Suprapubic skin (tissue), 4 donors: ENCODE results near the gene FXYD7. TPM values are rescaled to one million over a fixed set of nuclear protein-coding genes. Genes with fewer than 3 reads are reported as not detected.
"Not testable (repeated sequence)": the region's sequence is repeated elsewhere in the genome, so short reads cannot be mapped to it uniquely, and the experiment has no call there.

Experiments
- DNase-seq, 2 donors: peaks; one replicate each; pipeline ENCODE4 v3.0.0-alpha.2; 2019; ENCODE audit warnings: low spot score in 2 of 2
- H3K27ac ChIP-seq: fragments of 200-600 bp; sonication (generic); one replicate; pipeline ENCODE4 v1.5.1; 2019
- H3K27me3 ChIP-seq: fragments of 200-600 bp; sonication (generic); one replicate; pipeline ENCODE4 v1.5.1; 2019
- H3K36me3 ChIP-seq: fragments of 200-600 bp; sonication (generic); one replicate; pipeline ENCODE4 v1.5.1; 2019
- H3K4me1 ChIP-seq: fragments of 200-600 bp; sonication (generic); one replicate; pipeline ENCODE4 v1.5.1; 2019
- H3K4me3 ChIP-seq: fragments of 200-600 bp; sonication (generic); one replicate; pipeline ENCODE4 v1.5.1; 2019; ENCODE audit warnings: mild to moderate bottlenecking
- H3K9me3 ChIP-seq: fragments of 200-600 bp; sonication (generic); one replicate; pipeline ENCODE4 v1.5.1; 2019
- CTCF ChIP-seq, 2 donors: fragments of 200-600 bp in 1 of 2; fragments of 450-650 bp in 1 of 2; sonication (generic) in 1 of 2; IDR thresholded peaks; one replicate each; pipeline ENCODE4 v1.5.1; 2016 to 2019; ENCODE audit warnings: antibody characterized with exemption in 2 of 2, mild to moderate bottlenecking in 1 of 2, moderate library complexity in 1 of 2
- EP300 ChIP-seq: sonication (generic); formaldehyde crosslinking; IDR thresholded peaks from one replicate; pipeline ENCODE4 v1.6.1; 2017; ENCODE audit warnings: antibody characterized with exemption
- POLR2A ChIP-seq, 2 donors: fragments of 450-650 bp; IDR thresholded peaks; one replicate each; pipeline ENCODE4 v1.6.1; 2017; ENCODE audit warnings: antibody characterized with exemption in 2 of 2, mild to moderate bottlenecking in 2 of 2, moderate library complexity in 2 of 2
- POLR2AphosphoS5 ChIP-seq, 3 donors: sonication (generic); formaldehyde crosslinking; IDR thresholded peaks; one replicate each; pipeline ENCODE4 v1.6.1; 2017; ENCODE audit warnings: antibody characterized with exemption in 3 of 3
- WGBS: methylation state at CpG from one replicate; pipeline ENCODE4 v1.1.5; 2018; 5-methylcytosine and 5-hydroxymethylcytosine counted together
- total RNA-seq, 4 donors: library from RNA; depleted of rRNA; stranded (reverse); fragments of >200 nt; gene quantifications; one replicate each; pipeline ENCODE4 v1.1.0, GENCODE V29; 2016

FXYD7 gene
- total RNA-seq, 4 donors from 2014 or later, result 2.2 TPM; not detected in 3

DNA sequence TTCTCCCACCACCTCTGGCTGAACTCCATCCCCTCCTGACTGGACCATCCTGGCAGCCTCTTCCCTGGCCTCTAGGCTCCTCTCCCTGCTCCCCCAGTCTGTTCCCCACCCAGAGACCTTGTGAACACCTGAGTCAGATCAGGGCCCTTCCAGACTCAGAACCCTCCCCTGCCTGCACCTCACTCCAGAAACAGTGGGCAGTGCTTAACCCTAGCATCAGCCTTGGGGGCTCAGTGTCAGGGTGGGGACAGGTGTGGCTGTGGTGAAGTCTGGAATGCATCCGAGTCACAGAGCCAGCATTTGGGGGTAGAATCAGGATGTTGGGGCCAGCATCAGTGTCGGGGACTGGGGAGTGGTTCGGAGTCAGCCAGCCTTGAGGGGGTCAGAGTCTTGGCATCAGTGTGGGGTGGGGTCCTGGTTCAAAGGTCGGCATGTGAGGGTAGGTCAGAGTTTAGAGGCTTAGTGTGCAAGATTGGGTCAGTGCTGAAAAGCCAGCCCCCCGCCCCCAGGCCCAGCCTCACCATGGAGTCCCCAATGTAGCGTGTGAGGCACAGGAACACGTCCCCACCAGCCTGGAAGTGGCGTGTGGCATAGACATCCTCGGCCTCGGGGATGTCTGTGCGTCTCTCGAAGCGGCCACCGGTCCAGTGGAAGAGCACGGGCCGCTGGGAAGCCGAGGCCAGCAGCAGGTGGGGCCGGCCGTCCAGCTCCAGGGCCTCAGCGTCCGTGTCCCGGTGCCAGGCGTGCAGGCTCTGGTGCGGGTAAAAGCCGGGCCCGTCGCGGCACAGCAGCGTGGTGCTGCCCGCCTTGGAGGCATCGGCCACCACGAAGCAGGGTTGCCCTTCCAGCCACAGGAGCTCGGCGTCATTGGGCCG lies 17.1 kb upstream of the FXYD7 start:
- 60% methylated on average over 1 of the region's 35 CpGs for WGBS
- TF ChIP-seq POLR2A (IDR thresholded peaks at IDR 0.05), result no peak
- no peak for TF ChIP-seq POLR2AphosphoS5 (IDR thresholded peaks at IDR 0.05)
- TF ChIP-seq CTCF (IDR thresholded peaks at IDR 0.05), result no peak
- no peak for TF ChIP-seq EP300
- H3K27ac ChIP-seq, result peak overlapping the region; percentile 95
- peaks cover 85% of the 10 kb centered on the region for H3K4me1 ChIP-seq
- H3K9me3 ChIP-seq, result no peaks in the 10 kb centered on the region
- no peaks in the 10 kb centered on the region for H3K27me3 ChIP-seq
- H3K4me3 ChIP-seq, result peak overlapping the region; percentile 4
- no peak for DNase-seq
- peaks cover 7% of the 10 kb centered on the region for H3K36me3 ChIP-seq

DNA sequence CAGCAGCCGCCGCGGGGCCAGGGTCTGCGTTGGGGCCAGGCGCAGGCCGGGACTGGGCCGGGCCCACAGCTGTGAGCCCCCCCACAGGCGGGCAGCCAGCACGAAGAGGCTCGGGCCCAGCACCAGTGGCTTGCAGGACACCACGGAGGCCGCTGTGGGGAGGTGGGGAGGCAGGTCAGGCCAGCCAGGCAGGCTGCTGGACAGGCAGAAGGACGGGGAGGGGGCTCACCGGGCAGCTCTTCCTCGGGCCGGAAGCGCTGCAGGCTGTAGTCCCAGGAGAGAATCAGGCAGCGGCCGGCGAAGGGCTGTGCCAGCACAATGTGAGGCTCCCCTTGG lies 16.5 kb upstream of the FXYD7 start:
- WGBS, result no CpG with 5 or more reads among the region's 20 CpGs
- no peaks in the 10 kb centered on the region for H3K27me3 ChIP-seq
- H3K9me3 ChIP-seq, result no peaks in the 10 kb centered on the region
- DNase-seq, result no peak
- peak overlapping the region; percentile 95 for H3K27ac ChIP-seq
- peaks cover 83% of the 10 kb centered on the region for H3K4me1 ChIP-seq
- TF ChIP-seq EP300 (no peak), POLR2AphosphoS5 (IDR thresholded peaks at IDR 0.05) (no peak), CTCF (IDR thresholded peaks at IDR 0.05) (no peak), POLR2A (IDR thresholded peaks at IDR 0.05) (no peak)
- H3K36me3 ChIP-seq, result peaks cover 2% of the 10 kb centered on the region
- H3K4me3 ChIP-seq, result peak overlapping the region; percentile 4

DNA sequence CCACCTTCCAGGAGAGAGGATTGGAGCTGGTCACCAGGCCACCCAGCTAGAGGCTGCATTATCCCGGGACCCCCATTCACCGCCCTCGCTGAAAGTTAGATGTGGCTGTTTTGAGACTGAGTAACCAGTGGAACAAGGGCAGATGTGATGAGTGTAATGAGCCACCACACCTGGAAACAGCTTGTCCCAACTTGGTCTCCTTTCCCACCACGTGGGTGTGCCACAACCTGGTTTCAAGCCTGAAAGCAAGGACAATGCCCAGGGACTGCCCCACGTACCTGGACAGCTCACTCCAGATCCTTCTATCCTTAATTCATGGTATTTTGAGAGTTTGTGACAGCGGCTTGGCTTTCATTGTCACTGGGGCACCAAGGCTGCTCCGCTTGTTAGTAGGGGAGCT lies 15.2 kb upstream of the FXYD7 start:
- TF ChIP-seq POLR2A (IDR thresholded peaks at IDR 0.05) (no peak), EP300 (no peak)
- Histone ChIP-seq H3K4me3 (no peak overlapping the region), H3K9me3 (no peaks in the 10 kb centered on the region), H3K27ac (peak overlapping the region; percentile 95), H3K27me3 (no peaks in the 10 kb centered on the region), H3K4me1 (peaks cover 70% of the 10 kb centered on the region), H3K36me3 (no peaks in the 10 kb centered on the region)
- WGBS, result 73% methylated on average over 4 of the region's 7 CpGs
- DNase-seq, result no peak

- Histone ChIP-seq H3K9me3 (no peaks in the 10 kb centered on the region), H3K4me1 (peaks cover 64% of the 10 kb centered on the region), H3K4me3 (no peak overlapping the region), H3K27ac (peak overlapping the region; percentile 95), H3K27me3 (no peaks in the 10 kb centered on the region), H3K36me3 (no peaks in the 10 kb centered on the region)
- no peak for DNase-seq
- TF ChIP-seq EP300 (no peak), CTCF (IDR thresholded peaks at IDR 0.05) (no peak), POLR2A (IDR thresholded peaks at IDR 0.05) (no peak), POLR2AphosphoS5 (IDR thresholded peaks at IDR 0.05) (no peak)
- 86% methylated on average over 9 of the region's 9 CpGs for WGBS
Observed at GRCh38 chr19:35128398-35129057, 14.5 kb upstream of the FXYD7 start.

GRCh38 chr19:35129724-35130274 lies 13.3 kb upstream of the FXYD7 start:
- not testable (repeated sequence) for H3K27me3 ChIP-seq, H3K36me3 ChIP-seq, DNase-seq, H3K9me3 ChIP-seq, H3K27ac ChIP-seq, H3K4me3 ChIP-seq
- peaks cover 53% of the 10 kb centered on the region for H3K4me1 ChIP-seq
- 77% methylated on average over 14 of the region's 14 CpGs for WGBS
